HG03103 (cell line): ENCODE measurements around the gene SCD5.

Experiments
- ATAC-seq: cut with Tn5 transposase; IDR thresholded peaks from one replicate; pipeline ENCODE4 v1.9.1; 2021; ENCODE audit warnings: low read depth; ENCODE audit not compliant: unreplicated experiment

The SCD5 gene

GRCh38 chr4:82645936-82646565 lies 152.5 kb downstream of the SCD5 start:
- no peak for ATAC-seq

- ATAC-seq: no peak
Observed at GRCh38 chr4:82644734-82645126, 153.9 kb downstream of the SCD5 start.

GRCh38 chr4:82643994-82644733 lies 154.4 kb downstream of the SCD5 start:
- no peak for ATAC-seq

GRCh38 chr4:82642331-82642730 lies 156.3 kb downstream of the SCD5 start:
- ATAC-seq: no peak

- no peak for ATAC-seq
Observed at GRCh38 chr4:82640540-82640939, 158.1 kb downstream of the SCD5 start.

GRCh38 chr4:82639971-82640370 lies 158.6 kb downstream of the SCD5 start:
- ATAC-seq: no peak

GRCh38 chr4:82638479-82638878 lies 160.1 kb downstream of the SCD5 start:
- no peak for ATAC-seq

GRCh38 chr4:82630079-82630478 lies 168.5 kb downstream of the SCD5 start:
- ATAC-seq: no peak

- ATAC-seq: no peak
Observed at GRCh38 chr4:82629238-82630000, 169.2 kb downstream of the SCD5 start.

GRCh38 chr4:82626251-82626868 lies 172.2 kb downstream of the SCD5 start:
- no peak for ATAC-seq

GRCh38 chr4:82624819-82625218 lies 173.8 kb downstream of the SCD5 start:
- no peak for ATAC-seq

GRCh38 chr4:82623121-82623683 lies 175.4 kb downstream of the SCD5 start:
- ATAC-seq: no peak

- ATAC-seq: no peak
Observed at GRCh38 chr4:82621251-82621650, 177.3 kb downstream of the SCD5 start.

- no peak for ATAC-seq
Observed at GRCh38 chr4:82620126-82620735, 178.4 kb downstream of the SCD5 start.

GRCh38 chr4:82618103-82618720 lies 180.4 kb downstream of the SCD5 start:
- no peak for ATAC-seq

- ATAC-seq: no peak
Observed at GRCh38 chr4:82614838-82615449, 183.7 kb downstream of the SCD5 start.

- no peak for ATAC-seq
Observed at GRCh38 chr4:82613121-82613520, 185.5 kb downstream of the SCD5 start.

GRCh38 chr4:82611982-82612381 lies 186.6 kb downstream of the SCD5 start:
- no peak for ATAC-seq

- no peak for ATAC-seq
Observed at GRCh38 chr4:82611527-82611926, 187.1 kb downstream of the SCD5 start.

GRCh38 chr4:82610041-82610440 lies 188.6 kb downstream of the SCD5 start:
- no peak for ATAC-seq
